Measurements from ENCODE around the gene PTGIR. TPM values are rescaled to one million over a fixed set of nuclear protein-coding genes. Genes with fewer than 3 reads are reported as not detected.

The PTGIR gene
- total RNA-seq, 1 donor from 2014 or later: not detected

Other genes with a start within 250 kb of the PTGIR start
- gene CCDC8, start 211.5 kb downstream of the PTGIR start, total RNA-seq: 14.1 and 30.7 TPM in 2 replicates
- not detected in 2 replicates for gene PNMA8C, start 196.2 kb downstream of the PTGIR start, total RNA-seq
- 1.2 and 15.4 TPM in 2 replicates for gene PNMA8A, start 153.5 kb downstream of the PTGIR start, total RNA-seq
- gene PNMA8B, start 129.2 kb downstream of the PTGIR start, total RNA-seq: 0.35 and 0.85 TPM in 2 replicates
- 181 and 302 TPM in 2 replicates for gene CALM3, start 23.8 kb downstream of the PTGIR start, total RNA-seq
- gene GNG8, start 11.1 kb upstream of the PTGIR start, total RNA-seq: not detected in 2 replicates
- gene DACT3, start 36.1 kb upstream of the PTGIR start, total RNA-seq: not detected in 2 replicates
- 25.2 and 61.1 TPM in 2 replicates for gene PRKD2, start 92.0 kb upstream of the PTGIR start, total RNA-seq
- gene FKRP, start 121.0 kb upstream of the PTGIR start, total RNA-seq: 19.4 and 22.4 TPM in 2 replicates
- gene STRN4, start 121.4 kb upstream of the PTGIR start, total RNA-seq: 47.4 and 91.6 TPM in 2 replicates
- 75.0 and 92.7 TPM in 2 replicates for gene SLC1A5, start 163.5 kb upstream of the PTGIR start, total RNA-seq
- 117 and 122 TPM in 2 replicates for gene AP2S1, start 225.8 kb upstream of the PTGIR start, total RNA-seq
- gene ARHGAP35, start 235.9 kb upstream of the PTGIR start, total RNA-seq: 19.6 and 104 TPM in 2 replicates

Measured in renal cortical epithelial cell (primary cell).